ENCODE data around the gene NOD2. TPM values are rescaled to one million over a fixed set of nuclear protein-coding genes. Genes with fewer than 3 reads are reported as not detected.

NOD2 gene
- total and polyA plus RNA-seq, 4 donors, result 2.1 to 14.1 (median 5.9) TPM

- ATAC-seq (ENCODE audit: insufficient read depth, low FRiP score) (no peak), DNase-seq (no peak)
- no peak overlapping the region for H3K4me3 ChIP-seq
- no peak for TF ChIP-seq CTCF (IDR thresholded peaks at IDR 0.05; ENCODE audit: control extremely low read depth, extremely low read depth)
- peaks cover 4 to 14% (median 6%) of the 10 kb centered on the region in 5 donors for H3K4me1 ChIP-seq (ENCODE audit: control insufficient read depth in 5 of 5, insufficient read depth in 5 of 5, low read length in 5 of 5)
- H3K9ac ChIP-seq (ENCODE audit: insufficient read depth in 1 of 2, low read length in 2 of 2), result no peak overlapping the region
- WGBS, 2 donors, result 55 to 60% methylated on average over 1 of the region's 1 CpG
- H3K9me3 ChIP-seq (ENCODE audit: control insufficient read depth in 4 of 4, insufficient read depth in 3 of 4, low read length in 3 of 4), result no peaks in the 10 kb centered on the region
- H3K27ac ChIP-seq (ENCODE audit: low read depth in 1 of 2, low read length in 1 of 2), result peak overlapping the region in 1 of 2 donors; percentile 76
- H3K36me3 ChIP-seq (ENCODE audit: control insufficient read depth in 4 of 4, insufficient read depth in 4 of 4, low read length in 4 of 4), result no peaks in the 10 kb centered on the region
- no peaks in the 10 kb centered on the region for H3K27me3 ChIP-seq (ENCODE audit: control insufficient read depth in 3 of 3, insufficient read depth in 3 of 3, low read length in 2 of 3)
Measured at GRCh38 chr16:50740736-50741135, 47.3 kb downstream of the NOD2 start.

- WGBS, 2 donors, result 6 to 14% methylated on average over 21 of the region's 21 CpGs
- ATAC-seq (ENCODE audit: insufficient read depth, low FRiP score) (no peak), DNase-seq (peak in 1 of 3 donors; percentile 18)
- Histone ChIP-seq H3K36me3 (ENCODE audit: control insufficient read depth in 4 of 4, insufficient read depth in 4 of 4, low read length in 4 of 4) (no peaks in the 10 kb centered on the region), H3K4me1 (ENCODE audit: control insufficient read depth in 5 of 5, insufficient read depth in 5 of 5, low read length in 5 of 5) (peaks cover 4 to 14% (median 6%) of the 10 kb centered on the region in 5 donors), H3K4me3 (no peak overlapping the region), H3K27ac (ENCODE audit: low read depth in 1 of 2, low read length in 1 of 2) (peak overlapping the region; percentile 76 to 86), H3K27me3 (ENCODE audit: control insufficient read depth in 3 of 3, insufficient read depth in 3 of 3, low read length in 2 of 3) (no peaks in the 10 kb centered on the region), H3K9me3 (ENCODE audit: control insufficient read depth in 4 of 4, insufficient read depth in 3 of 4, low read length in 3 of 4) (no peaks in the 10 kb centered on the region), H3K9ac (ENCODE audit: insufficient read depth in 1 of 2, low read length in 2 of 2) (peak overlapping the region in 1 of 2 donors; percentile 79)
- TF ChIP-seq CTCF (IDR thresholded peaks at IDR 0.05; ENCODE audit: control extremely low read depth, extremely low read depth), result no peak
Measured at GRCh38 chr16:50741225-50741780, 47.9 kb downstream of the NOD2 start.

- DNase-seq (peak; percentile 100), ATAC-seq (ENCODE audit: insufficient read depth, low FRiP score) (peak; percentile 97)
- no peaks in the 10 kb centered on the region for H3K27me3 ChIP-seq (ENCODE audit: control insufficient read depth in 3 of 3, insufficient read depth in 3 of 3, low read length in 2 of 3)
- no peaks in the 10 kb centered on the region for H3K9me3 ChIP-seq (ENCODE audit: control insufficient read depth in 4 of 4, insufficient read depth in 3 of 4, low read length in 3 of 4)
- TF ChIP-seq CTCF (IDR thresholded peaks at IDR 0.05; ENCODE audit: control extremely low read depth, extremely low read depth), result no peak
- 1% methylated on average over 65 to 93 of the region's 93 CpGs for WGBS, 2 donors
- H3K4me3 ChIP-seq, result peak within 1 kb of the TSS; percentile 84
- H3K9ac ChIP-seq (ENCODE audit: insufficient read depth in 1 of 2, low read length in 2 of 2), result peak within 1 kb of the TSS; percentile 18 to 87
- peaks cover 3 to 14% (median 6%) of the 10 kb centered on the region in 5 donors for H3K4me1 ChIP-seq (ENCODE audit: control insufficient read depth in 5 of 5, insufficient read depth in 5 of 5, low read length in 5 of 5)
- H3K36me3 ChIP-seq (ENCODE audit: control insufficient read depth in 4 of 4, insufficient read depth in 4 of 4, low read length in 4 of 4), result no peaks in the 10 kb centered on the region
- H3K27ac ChIP-seq (ENCODE audit: low read depth in 1 of 2, low read length in 1 of 2), result peak within 1 kb of the TSS; percentile 87 to 95
Measured at GRCh38 chr16:50741781-50742575, 48.6 kb downstream of the NOD2 start, which contains the start of gene CYLD. Gene CYLD (plus strand): TSS chr16:50742086. CDS start chr16:50749699, 7,613 bp downstream.
